OCI-LY1 (cell line): ENCODE results near the gene MAP3K7.
A peak's percentile ranks its signal among the peaks of the same experiment; 100 is the strongest.

Source experiments
- H2AFZ ChIP-seq: fragments of 200-600 bp; sonication (generic), shearing (Covaris generic); 2 replicates; pipeline ENCODE4 v1.6.0; 2014; ENCODE audit warnings: antibody characterized with exemption, mild to moderate bottlenecking, low read length
- H3F3A ChIP-seq: fragments of 200-600 bp; sonication (generic), shearing (Covaris generic); 2 replicates; pipeline ENCODE4 v1.6.0; 2014; ENCODE audit warnings: mild to moderate bottlenecking, antibody characterized with exemption, low read length, moderate library complexity; ENCODE audit not compliant: insufficient read depth
- H3K27ac ChIP-seq: fragments of 200-600 bp; sonication (generic); 2 replicates; pipeline ENCODE4 v1.5.1; 2014; ENCODE audit warnings: low read length, mixed run types, mild to moderate bottlenecking, low read depth; ENCODE audit not compliant: poor library complexity, severe bottlenecking
- H3K27me3 ChIP-seq: fragments of 200-600 bp; sonication (generic); 2 replicates; pipeline ENCODE4 v1.6.0; 2014; ENCODE audit warnings: antibody characterized with exemption, mild to moderate bottlenecking, low read length, moderate library complexity; ENCODE audit not compliant: insufficient read depth
- H3K36me3 ChIP-seq: fragments of 200-600 bp; sonication (generic); 2 replicates; pipeline ENCODE4 v1.6.1; 2014; ENCODE audit warnings: mild to moderate bottlenecking, antibody characterized with exemption, low read length, moderate library complexity, mixed read lengths; ENCODE audit not compliant: insufficient read depth
- H3K4me1 ChIP-seq: fragments of 200-600 bp; sonication (generic); 2 replicates; pipeline ENCODE4 v1.5.1; 2014; ENCODE audit warnings: mild to moderate bottlenecking, low read length, moderate library complexity; ENCODE audit not compliant: insufficient read depth, severe bottlenecking
- H3K4me2 ChIP-seq: fragments of 200-600 bp; sonication (generic), shearing (Covaris generic); 2 replicates; pipeline ENCODE4 v1.6.1; 2014; ENCODE audit warnings: low read length
- H3K4me3 ChIP-seq: fragments of 200-600 bp; sonication (generic); 2 replicates; pipeline ENCODE4 v1.5.1; 2014; ENCODE audit warnings: low read length, low read depth, mild to moderate bottlenecking, mixed read lengths; ENCODE audit not compliant: poor library complexity, severe bottlenecking
- H3K79me2 ChIP-seq: fragments of 200-600 bp; shearing (Covaris generic); 2 replicates; pipeline ENCODE4 v1.6.1; 2016; ENCODE audit warnings: mixed run types, low read length, mixed read lengths; ENCODE audit not compliant: insufficient read depth
- H3K9ac ChIP-seq: fragments of 200-600 bp; sonication (generic), shearing (Covaris generic); 2 replicates; pipeline ENCODE4 v1.6.1; 2014; ENCODE audit warnings: mild to moderate bottlenecking, low read length, mixed read lengths
- H3K9me2 ChIP-seq: fragments of 200-600 bp; sonication (generic), shearing (Covaris generic); 2 replicates; pipeline ENCODE4 v1.6.1; 2014; ENCODE audit warnings: low read depth, mild to moderate bottlenecking, low read length, mixed read lengths
- H3K9me3 ChIP-seq: fragments of 200-600 bp; shearing (Covaris generic); 2 replicates; pipeline ENCODE4 v1.6.1; 2014; ENCODE audit warnings: low read length, mixed read lengths
- H4K20me1 ChIP-seq: fragments of 200-600 bp; sonication (generic), shearing (Covaris generic); 2 replicates; pipeline ENCODE4 v1.6.0; 2016; ENCODE audit warnings: mild to moderate bottlenecking, low read length; ENCODE audit not compliant: insufficient read depth
- EZH2 ChIP-seq: fragments of 200-600 bp; sonication (generic), shearing (Covaris generic); IDR thresholded peaks from 2 replicates; pipeline ENCODE4 v1.8.0; 2017; ENCODE audit warnings: borderline replicate concordance, mixed run types, mild to moderate bottlenecking, antibody characterized with exemption, low read length, moderate library complexity, mixed read lengths
- TF ChIP-seq, protein P1 (sequence below): fragments of 200-600 bp; sonication (generic), shearing (Covaris generic); IDR thresholded peaks from 2 replicates; pipeline ENCODE4 v1.5.1; 2017; ENCODE audit warnings: mild to moderate bottlenecking, antibody characterized with exemption, low read length, moderate library complexity, mixed read lengths

MAP3K7 gene

GRCh38 chr6:90584636-90585255 is 2.1 kb downstream of the MAP3K7 start:
- Histone ChIP-seq H3K4me2 (peak overlapping the region; percentile 94), H3K9me2 (no peaks in the 10 kb centered on the region), H3K9ac (peak overlapping the region; percentile 89; the same call in 1 of the 2 replicates), H3K4me1 (peaks cover 39% of the 10 kb centered on the region), H2AFZ (no peak overlapping the region), H3F3A (no peaks in the 10 kb centered on the region), H4K20me1 (no peaks in the 10 kb centered on the region), H3K27me3 (no peaks in the 10 kb centered on the region), H3K79me2 (peaks cover 66% of the 10 kb centered on the region), H3K9me3 (no peaks in the 10 kb centered on the region), H3K27ac (no peak overlapping the region), H3K36me3 (no peaks in the 10 kb centered on the region), H3K4me3 (peak overlapping the region; percentile 100)
- TF ChIP-seq, protein P1, sequence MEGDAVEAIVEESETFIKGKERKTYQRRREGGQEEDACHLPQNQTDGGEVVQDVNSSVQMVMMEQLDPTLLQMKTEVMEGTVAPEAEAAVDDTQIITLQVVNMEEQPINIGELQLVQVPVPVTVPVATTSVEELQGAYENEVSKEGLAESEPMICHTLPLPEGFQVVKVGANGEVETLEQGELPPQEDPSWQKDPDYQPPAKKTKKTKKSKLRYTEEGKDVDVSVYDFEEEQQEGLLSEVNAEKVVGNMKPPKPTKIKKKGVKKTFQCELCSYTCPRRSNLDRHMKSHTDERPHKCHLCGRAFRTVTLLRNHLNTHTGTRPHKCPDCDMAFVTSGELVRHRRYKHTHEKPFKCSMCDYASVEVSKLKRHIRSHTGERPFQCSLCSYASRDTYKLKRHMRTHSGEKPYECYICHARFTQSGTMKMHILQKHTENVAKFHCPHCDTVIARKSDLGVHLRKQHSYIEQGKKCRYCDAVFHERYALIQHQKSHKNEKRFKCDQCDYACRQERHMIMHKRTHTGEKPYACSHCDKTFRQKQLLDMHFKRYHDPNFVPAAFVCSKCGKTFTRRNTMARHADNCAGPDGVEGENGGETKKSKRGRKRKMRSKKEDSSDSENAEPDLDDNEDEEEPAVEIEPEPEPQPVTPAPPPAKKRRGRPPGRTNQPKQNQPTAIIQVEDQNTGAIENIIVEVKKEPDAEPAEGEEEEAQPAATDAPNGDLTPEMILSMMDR, result no peak
- TF ChIP-seq EZH2, result no peak

GRCh38 chr6:90583836-90584481 is 2.9 kb downstream of the MAP3K7 start:
- Histone ChIP-seq H3K9me2 (no peaks in the 10 kb centered on the region), H4K20me1 (no peaks in the 10 kb centered on the region), H3K9me3 (no peaks in the 10 kb centered on the region), H3K27me3 (no peaks in the 10 kb centered on the region), H3K4me2 (peak overlapping the region; percentile 94), H3K4me1 (peaks cover 39% of the 10 kb centered on the region), H3K27ac (no peak overlapping the region), H3K36me3 (peaks cover 5% of the 10 kb centered on the region; the same call in 1 of the 2 replicates), H3K4me3 (peak overlapping the region; percentile 100), H2AFZ (no peak overlapping the region), H3K9ac (no peak overlapping the region), H3F3A (no peaks in the 10 kb centered on the region), H3K79me2 (peaks cover 72% of the 10 kb centered on the region)
- TF ChIP-seq, protein P1, result no peak
- TF ChIP-seq EZH2, result no peak

GRCh38 chr6:90583179-90583835 is 3.6 kb downstream of the MAP3K7 start:
- Histone ChIP-seq H3K4me3 (no peak overlapping the region), H3K9me3 (no peaks in the 10 kb centered on the region)

More at GRCh38 chr6:90583179-90583835, 3.6 kb downstream of the MAP3K7 start:
- Histone ChIP-seq H3K9ac (no peak overlapping the region), H3K79me2 (peaks cover 77% of the 10 kb centered on the region), H3F3A (no peaks in the 10 kb centered on the region), H3K4me2 (no peak overlapping the region), H3K4me1 (peaks cover 37% of the 10 kb centered on the region), H3K27me3 (no peaks in the 10 kb centered on the region), H3K9me2 (no peaks in the 10 kb centered on the region), H3K36me3 (peaks cover 12% of the 10 kb centered on the region; the same call in 1 of the 2 replicates), H2AFZ (no peak overlapping the region), H3K27ac (no peak overlapping the region), H4K20me1 (no peaks in the 10 kb centered on the region)
- no peak for TF ChIP-seq EZH2
- TF ChIP-seq, protein P1, result no peak
